Neuronal stem cell (in vitro differentiated cells): ENCODE measurements around the gene LSM11.

ENCODE experiments used
- DNase-seq: peaks from one replicate; pipeline ENCODE4 v3.0.0-alpha.2; 2013; ENCODE audit warnings: low spot score
- H2AFZ ChIP-seq: one replicate; pipeline ENCODE4 v1.6.1; 2013; ENCODE audit warnings: mild to moderate bottlenecking, low read length, inconsistent platforms
- H2AK5ac ChIP-seq: 2 replicates; pipeline ENCODE4 v1.6.1; 2013; ENCODE audit warnings: low read depth, mild to moderate bottlenecking, inconsistent platforms, low read length, moderate library complexity, mixed read lengths
- H2BK120ac ChIP-seq: 2 replicates; pipeline ENCODE4 v1.6.1; 2013; ENCODE audit warnings: low read depth, mild to moderate bottlenecking, inconsistent platforms, low read length, moderate library complexity, mixed read lengths
- H2BK12ac ChIP-seq: one replicate; pipeline ENCODE4 v1.6.1; 2013; ENCODE audit warnings: low read length, inconsistent platforms
- H2BK15ac ChIP-seq: 2 replicates; pipeline ENCODE4 v1.6.1; 2013; ENCODE audit warnings: mild to moderate bottlenecking, low read length, inconsistent platforms, mixed read lengths
- H2BK5ac ChIP-seq: one replicate; pipeline ENCODE4 v1.6.1; 2013; ENCODE audit warnings: inconsistent platforms, mild to moderate bottlenecking, low read length, moderate library complexity
- H3K14ac ChIP-seq: one replicate; pipeline ENCODE4 v1.6.1; 2013; ENCODE audit warnings: low read length, inconsistent platforms
- H3K18ac ChIP-seq: 2 replicates; pipeline ENCODE4 v1.6.1; 2013; ENCODE audit warnings: low read length, inconsistent platforms
- H3K23ac ChIP-seq: 2 replicates; pipeline ENCODE4 v1.6.1; 2013; ENCODE audit warnings: low read depth, mild to moderate bottlenecking, mixed read lengths, low read length, inconsistent platforms; ENCODE audit not compliant: poor library complexity
- H3K27ac ChIP-seq: replicated peaks from 3 replicates; pipeline ENCODE4 v1.5.1; 2013; ENCODE audit warnings: low read length, inconsistent platforms
- H3K27me3 ChIP-seq, 3 experiments: 2 replicates each; pipeline ENCODE4 v1.6.1; 2013; ENCODE audit warnings: low read length in 3 of 3, mild to moderate bottlenecking in 2 of 3, inconsistent platforms in 1 of 3, low read depth in 1 of 3, mixed read lengths in 1 of 3, moderate library complexity in 1 of 3; ENCODE audit not compliant: control insufficient read depth in 3 of 3, insufficient read depth in 3 of 3
- H3K36me3 ChIP-seq, 2 donors: replicated peaks in 1 of 2; 2 replicates each; pipeline ENCODE4 v1.6.1; 2013; ENCODE audit warnings: low read length in 2 of 2; ENCODE audit not compliant: control insufficient read depth in 2 of 2, insufficient read depth in 2 of 2
- H3K4ac ChIP-seq: 2 replicates; pipeline ENCODE4 v1.6.1; 2013; ENCODE audit warnings: inconsistent platforms, mild to moderate bottlenecking, low read length, moderate library complexity
- H3K4me1 ChIP-seq, 2 donors: 1 replicate in 1 of 2; 2 replicates in 1 of 2; pipeline ENCODE4 v1.6.1; 2013; ENCODE audit warnings: low read length in 2 of 2, low read depth in 1 of 2; ENCODE audit not compliant: control insufficient read depth in 2 of 2, insufficient read depth in 1 of 2
- H3K4me2 ChIP-seq: one replicate; pipeline ENCODE4 v1.6.1; 2013; ENCODE audit warnings: mild to moderate bottlenecking, low read length, inconsistent platforms; ENCODE audit not compliant: insufficient read depth, poor library complexity, severe bottlenecking
- H3K4me3 ChIP-seq, 2 donors: 2 replicates each; pipeline ENCODE4 v1.5.1; 2013; ENCODE audit warnings: low read length in 2 of 2, mild to moderate bottlenecking in 2 of 2, inconsistent platforms in 1 of 2, moderate library complexity in 1 of 2
- H3K79me1 ChIP-seq: one replicate; pipeline ENCODE4 v1.6.1; 2013; ENCODE audit warnings: low read depth, mild to moderate bottlenecking, inconsistent platforms, low read length, moderate library complexity
- H3K9ac ChIP-seq: one replicate; pipeline ENCODE4 v1.6.1; 2013; ENCODE audit warnings: mild to moderate bottlenecking, low read depth, low read length, inconsistent platforms; ENCODE audit not compliant: poor library complexity
- H3K9me3 ChIP-seq, 2 donors: replicated peaks in 1 of 2; 2 replicates each; pipeline versions ENCODE3 to v1.6.1; 2013; ENCODE audit warnings: low read length in 2 of 2, mild to moderate bottlenecking in 2 of 2, inconsistent platforms in 1 of 2, low read depth in 1 of 2, mixed read lengths in 1 of 2, moderate library complexity in 1 of 2; ENCODE audit not compliant: control insufficient read depth in 2 of 2, insufficient read depth in 1 of 2
- H4K8ac ChIP-seq: one replicate; pipeline ENCODE4 v1.6.1; 2013; ENCODE audit warnings: low read depth, mild to moderate bottlenecking, inconsistent platforms, low read length, moderate library complexity
- H4K91ac ChIP-seq: one replicate; pipeline ENCODE4 v1.6.1; 2013; ENCODE audit warnings: low read length, low read depth, mild to moderate bottlenecking, inconsistent platforms; ENCODE audit not compliant: poor library complexity
- WGBS, 2 donors: extraction: QIAGEN DNeasy Blood & Tissue Kit; methylation state at CpG; one replicate each; pipeline ENCODE4 v1.1.7; 2013; ENCODE audit warnings: missing lambda C conversion rate in 2 of 2, mixed read lengths in 1 of 2; ENCODE audit not compliant: insufficient read length in 2 of 2, insufficient replicate concordance in 1 of 2; ENCODE audit errors: extremely low coverage in 2 of 2; 5-methylcytosine and 5-hydroxymethylcytosine counted together

The LSM11 gene

DNA sequence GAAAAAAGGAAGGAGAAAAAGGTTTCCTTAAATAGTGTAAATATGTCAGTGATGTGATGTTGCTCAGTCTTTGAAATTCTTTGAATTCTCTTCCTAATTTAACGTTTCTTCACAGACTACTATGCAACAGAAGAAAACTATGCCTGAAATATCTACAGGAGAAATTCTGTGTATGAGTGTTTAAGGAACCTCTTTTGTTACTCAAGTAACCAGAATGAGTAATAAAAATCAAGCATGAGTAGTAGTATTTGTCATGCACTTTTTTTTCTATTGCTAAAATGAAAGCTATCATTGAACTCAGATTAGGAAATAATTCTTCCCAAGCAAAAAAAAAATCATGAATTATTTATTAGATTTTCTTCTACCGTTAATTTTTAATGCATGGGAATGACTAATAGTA lies 32.6 kb upstream of the LSM11 start:
- Histone ChIP-seq H3K14ac (no peak overlapping the region), H4K8ac (no peak overlapping the region), H2BK120ac (no peak overlapping the region), H3K36me3 (no peaks in the 10 kb centered on the region), H3K9me3 (no peaks in the 10 kb centered on the region), H3K4ac (no peak overlapping the region), H3K27me3 (no peaks in the 10 kb centered on the region), H3K4me1 (no peaks in the 10 kb centered on the region), H2BK15ac (no peak overlapping the region), H3K23ac (no peak overlapping the region), H4K91ac (no peak overlapping the region), H3K4me3 (no peak overlapping the region), H3K4me2 (no peak overlapping the region), H2AFZ (no peak overlapping the region), H3K9ac (no peak overlapping the region), H2BK5ac (no peak overlapping the region), H2BK12ac (no peak overlapping the region), H2AK5ac (no peak overlapping the region), H3K18ac (no peak overlapping the region), H3K27ac (no peak overlapping the region), H3K79me1 (no peaks in the 10 kb centered on the region)
- WGBS, 2 donors, result no CpG with 5 or more reads among the region's 2 CpGs
- no peak for DNase-seq

DNA sequence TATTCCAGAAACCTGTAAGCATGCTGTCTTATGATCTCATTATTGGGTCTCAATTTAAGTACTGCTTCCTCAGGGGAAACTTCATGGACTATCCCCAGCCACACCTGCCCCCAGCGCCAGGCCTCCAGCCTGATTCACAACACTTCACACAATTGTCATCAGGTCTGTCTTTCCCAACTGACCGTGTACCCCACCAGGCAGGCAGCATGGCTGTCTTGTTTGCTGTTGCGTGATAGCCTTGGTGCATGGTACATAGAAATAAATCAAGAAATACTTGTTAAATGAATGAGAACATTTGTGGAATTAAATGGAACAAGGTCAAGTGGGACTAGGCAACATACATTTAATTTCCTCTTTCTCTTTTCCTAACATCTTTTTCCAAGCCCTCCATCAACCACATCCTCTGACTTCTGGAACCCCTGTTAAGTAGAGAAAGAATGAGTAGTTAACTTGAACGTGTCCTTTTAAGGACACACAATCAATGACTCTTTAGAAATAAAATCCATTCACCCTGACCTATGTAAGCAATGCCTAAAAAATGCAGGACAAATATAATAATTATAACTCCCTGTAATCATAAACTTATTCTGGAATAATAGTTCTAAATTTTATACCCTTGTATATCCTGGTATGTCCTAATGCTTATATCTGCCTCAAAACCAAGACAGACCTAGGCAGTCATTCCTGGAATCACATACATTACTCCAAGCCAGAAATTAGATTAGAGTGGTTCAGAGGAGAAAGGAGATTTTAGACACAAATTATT lies 29.5 kb upstream of the LSM11 start:
- Histone ChIP-seq H3K4me3 (no peak overlapping the region), H3K27me3 (no peaks in the 10 kb centered on the region), H4K8ac (no peak overlapping the region), H3K9me3 (no peaks in the 10 kb centered on the region), H4K91ac (no peak overlapping the region), H2AK5ac (no peak overlapping the region), H2BK15ac (no peak overlapping the region), H3K36me3 (no peaks in the 10 kb centered on the region), H3K9ac (no peak overlapping the region), H3K18ac (no peak overlapping the region), H2BK12ac (no peak overlapping the region), H2AFZ (no peak overlapping the region), H3K23ac (no peak overlapping the region), H3K4me1 (no peaks in the 10 kb centered on the region), H2BK120ac (no peak overlapping the region), H3K79me1 (no peaks in the 10 kb centered on the region), H2BK5ac (no peak overlapping the region), H3K27ac (no peak overlapping the region), H3K14ac (no peak overlapping the region), H3K4ac (no peak overlapping the region), H3K4me2 (no peak overlapping the region)
- no CpG with 5 or more reads among the region's 4 CpGs for WGBS, 2 donors
- DNase-seq, result no peak

DNA sequence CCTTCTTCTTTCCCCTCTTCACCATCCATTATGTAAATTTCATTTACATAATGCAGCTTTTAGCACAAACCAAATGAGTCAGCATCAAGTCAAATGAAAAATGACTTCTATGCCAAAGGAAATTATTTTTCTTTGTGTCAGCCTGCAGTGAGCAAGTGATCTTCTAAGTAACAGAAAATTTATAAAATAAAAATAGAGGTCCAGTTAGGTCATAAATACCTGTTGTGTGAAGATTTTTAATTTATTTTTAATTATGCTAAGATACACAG lies 29.0 kb upstream of the LSM11 start:
- H3K4me3 ChIP-seq, result no peak overlapping the region
- H3K4me2 ChIP-seq, result no peak overlapping the region
- H4K91ac ChIP-seq, result no peak overlapping the region
- no peak overlapping the region for H3K23ac ChIP-seq
- H3K18ac ChIP-seq, result no peak overlapping the region
- H3K4me1 ChIP-seq, result no peaks in the 10 kb centered on the region
- no peak overlapping the region for H3K14ac ChIP-seq
- no peak overlapping the region for H2AK5ac ChIP-seq
- H3K9me3 ChIP-seq, result no peaks in the 10 kb centered on the region
- no peak overlapping the region for H4K8ac ChIP-seq
- H3K27me3 ChIP-seq, result no peaks in the 10 kb centered on the region
- H2BK5ac ChIP-seq, result no peak overlapping the region
- no peak overlapping the region for H2BK15ac ChIP-seq
- H2AFZ ChIP-seq, result no peak overlapping the region
- H3K27ac ChIP-seq, result no peak overlapping the region
- H2BK120ac ChIP-seq, result no peak overlapping the region
- no peaks in the 10 kb centered on the region for H3K36me3 ChIP-seq
- DNase-seq, result no peak
- no peaks in the 10 kb centered on the region for H3K79me1 ChIP-seq
- H2BK12ac ChIP-seq, result no peak overlapping the region
- H3K4ac ChIP-seq, result no peak overlapping the region
- no peak overlapping the region for H3K9ac ChIP-seq

DNA sequence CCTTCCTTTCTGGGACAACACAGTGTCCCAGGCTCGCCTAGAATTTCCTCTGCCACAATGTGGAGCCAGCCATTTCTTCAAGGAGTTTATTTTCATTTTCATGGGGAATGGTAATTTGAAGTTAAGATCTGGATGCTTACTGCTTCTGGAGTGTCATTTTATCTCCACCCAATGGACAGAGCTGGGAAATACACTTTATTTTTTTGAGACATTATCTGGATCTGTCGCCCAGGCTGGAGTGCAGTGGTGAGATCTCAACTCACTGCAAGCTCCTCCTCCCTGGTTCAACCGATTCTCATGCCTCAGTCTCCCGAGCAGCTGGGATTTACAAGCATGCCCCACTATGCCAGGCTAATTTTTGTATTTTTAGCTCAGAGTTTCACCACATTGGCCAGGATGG lies 25.0 kb upstream of the LSM11 start:
- no peak overlapping the region for H3K4me2 ChIP-seq
- peak overlapping the region; percentile 83 for H2AFZ ChIP-seq
- H2BK12ac ChIP-seq, result no peak overlapping the region
- H2BK15ac ChIP-seq, result no peak overlapping the region
- H3K79me1 ChIP-seq, result no peaks in the 10 kb centered on the region
- H3K14ac ChIP-seq, result no peak overlapping the region
- H4K91ac ChIP-seq, result no peak overlapping the region
- no peak overlapping the region for H4K8ac ChIP-seq
- H3K9me3 ChIP-seq, result no peaks in the 10 kb centered on the region
- no peak overlapping the region for H3K4me3 ChIP-seq
- no peak overlapping the region for H2AK5ac ChIP-seq
- no peaks in the 10 kb centered on the region for H3K4me1 ChIP-seq
- H3K9ac ChIP-seq, result no peak overlapping the region
- H3K18ac ChIP-seq, result no peak overlapping the region
- WGBS, 2 donors, result no CpG with 5 or more reads among the region's 4 CpGs
- H2BK5ac ChIP-seq, result no peak overlapping the region
- no peak overlapping the region for H3K23ac ChIP-seq
- no peaks in the 10 kb centered on the region for H3K27me3 ChIP-seq
- no peak overlapping the region for H2BK120ac ChIP-seq
- H3K36me3 ChIP-seq, result no peaks in the 10 kb centered on the region
- no peak for DNase-seq
- H3K27ac ChIP-seq, result no peak overlapping the region
- no peak overlapping the region for H3K4ac ChIP-seq
